B cell (primary cell): ENCODE measurements around the gene B4GALNT3. TPM values are rescaled to one million over a fixed set of nuclear protein-coding genes. Genes with fewer than 3 reads are reported as not detected.

ENCODE experiments used
- ATAC-seq: fragments of 200-7000 bp; cut with Tn5 transposase; one replicate; pipeline ENCODE4 v1.10.0; 2021; ENCODE audit warnings: low read depth, mild to moderate bottlenecking, moderate number of reproducible peaks, moderate library complexity
- CTCF ChIA-PET: fragments of 350-600 bp; sonication (Branson Sonifier 250); formaldehyde crosslinking; loops from one replicate; lab custom pipeline; 2021; ENCODE audit warnings: antibody characterized with exemption, inconsistent platforms; lab: Charles Lee
- POLR2A ChIA-PET: fragments of 350-600 bp; sonication (Branson Sonifier 250); formaldehyde crosslinking; loops from one replicate; lab custom pipeline; 2021; ENCODE audit warnings: antibody characterized with exemption; lab: Charles Lee
- DNase-seq: peaks from one replicate; pipeline ENCODE4 v3.0.0; 2013
- H2AFZ ChIP-seq: 2 replicates; pipeline ENCODE4 v1.6.1; 2012; ENCODE audit warnings: mild to moderate bottlenecking, low read depth, low read length; ENCODE audit not compliant: insufficient read depth, poor library complexity, severe bottlenecking
- H3K27ac ChIP-seq, 2 donors: 1 replicate in 1 of 2; 2 replicates in 1 of 2; pipeline ENCODE4 v1.5.1; 2012 to 2013; ENCODE audit warnings: low read length in 2 of 2, mild to moderate bottlenecking in 2 of 2, moderate library complexity in 1 of 2
- H3K27me3 ChIP-seq, 4 experiments: fragments of 200-600 bp in 1 of 4; sonication (generic) in 1 of 4; replicated peaks in 1 of 4; 1 replicate in 2 of 4; 2 replicates in 2 of 4; pipeline versions ENCODE4 v1.6.1 to v1.7.0; 2013 to 2016; ENCODE audit warnings: low read length in 3 of 4, mild to moderate bottlenecking in 2 of 4, mixed read lengths in 1 of 4, moderate library complexity in 1 of 4; ENCODE audit not compliant: insufficient read depth in 4 of 4, control insufficient read depth in 3 of 4; ENCODE audit errors: control extremely low read depth in 1 of 4
- H3K36me3 ChIP-seq, 2 experiments: replicated peaks in 1 of 2; 1 replicate in 1 of 2; 2 replicates in 1 of 2; pipeline versions ENCODE4 v1.6.1 to v1.7.1; 2013; ENCODE audit warnings: low read length in 1 of 2; ENCODE audit not compliant: insufficient read depth in 2 of 2, control insufficient read depth in 1 of 2; ENCODE audit errors: control extremely low read depth in 1 of 2, extremely low read depth in 1 of 2
- H3K4me1 ChIP-seq, 2 donors: fragments of 200-600 bp in 1 of 2; sonication (generic) in 1 of 2; 1 replicate in 1 of 2; 2 replicates in 1 of 2; pipeline versions ENCODE4 v1.5.1 to v1.6.1; 2013 to 2017; ENCODE audit warnings: low read length in 2 of 2; ENCODE audit not compliant: control insufficient read depth in 2 of 2, insufficient read depth in 2 of 2
- H3K4me2 ChIP-seq: replicated peaks from 2 replicates; pipeline ENCODE3; 2012; ENCODE audit warnings: mild to moderate bottlenecking, low read depth, low read length; ENCODE audit not compliant: poor library complexity, severe bottlenecking
- H3K4me3 ChIP-seq, 5 experiments: fragments of 200-600 bp in 1 of 5; sonication (generic) in 1 of 5; 1 replicate in 3 of 5; 2 replicates in 2 of 5; pipeline versions ENCODE4 v1.5.1 to v1.7.0; 2011 to 2016; ENCODE audit warnings: low read length in 4 of 5, mild to moderate bottlenecking in 4 of 5, low read depth in 2 of 5, control low read depth in 1 of 5, moderate library complexity in 1 of 5; ENCODE audit not compliant: insufficient read depth in 1 of 5; ENCODE audit errors: control extremely low read depth in 1 of 5, extremely low read depth in 1 of 5
- H3K79me2 ChIP-seq: fragments of 200-600 bp; sonication (generic); one replicate; pipeline ENCODE4 v1.6.0; 2016; ENCODE audit warnings: low read length; ENCODE audit not compliant: control insufficient read depth, insufficient read depth
- H3K9ac ChIP-seq: fragments of 200-600 bp; sonication (generic); 2 replicates; pipeline ENCODE4 v1.6.1; 2017; ENCODE audit warnings: mild to moderate bottlenecking, low read length, moderate library complexity
- H3K9me3 ChIP-seq, 3 donors: one replicate each; pipeline versions ENCODE4 v1.6.1 to v1.7.1; 2013; ENCODE audit warnings: low read length in 2 of 3; ENCODE audit not compliant: control insufficient read depth in 2 of 3, insufficient read depth in 1 of 3; ENCODE audit errors: control extremely low read depth in 1 of 3
- H4K20me1 ChIP-seq: 2 replicates; pipeline ENCODE4 v1.6.0; 2012; ENCODE audit warnings: mild to moderate bottlenecking, low read length; ENCODE audit not compliant: insufficient read depth, control insufficient read depth, poor library complexity, severe bottlenecking
- H3K27ac Mint-ChIP-seq: one replicate; pipeline ENCODE4 v1.8.0; 2021; ENCODE audit warnings: mixed read lengths
- H3K27me3 Mint-ChIP-seq: one replicate; pipeline ENCODE4 v1.8.0; 2021; ENCODE audit warnings: mixed read lengths
- H3K4me1 Mint-ChIP-seq: one replicate; pipeline ENCODE4 v1.8.0; 2021; ENCODE audit warnings: mixed read lengths
- H3K4me3 Mint-ChIP-seq: one replicate; pipeline ENCODE4 v1.8.0; 2021; ENCODE audit warnings: mixed read lengths
- H3K9me3 Mint-ChIP-seq: one replicate; pipeline ENCODE4 v1.8.0; 2022; ENCODE audit warnings: mixed read lengths; ENCODE audit not compliant: insufficient read depth
- CTCF ChIP-seq: fragments of 200-600 bp; IDR thresholded peaks from one replicate; pipeline ENCODE4 v1.8.0; 2022; ENCODE audit warnings: antibody characterized with exemption, mild to moderate bottlenecking
- EZH2 ChIP-seq: IDR thresholded peaks from 2 replicates; pipeline ENCODE4 v1.6.1; 2012; ENCODE audit warnings: borderline replicate concordance, low read depth, mild to moderate bottlenecking, moderate library complexity, low read length; ENCODE audit not compliant: insufficient read depth, poor library complexity, severe bottlenecking
- WGBS: methylation state at CpG from one replicate; pipeline ENCODE4 v1.1.5; 2013; ENCODE audit warnings: missing lambda C conversion rate; ENCODE audit not compliant: insufficient coverage; 5-methylcytosine and 5-hydroxymethylcytosine counted together
- intact Hi-C: fragments of 100-400 bp; cut with micrococcal nuclease; formaldehyde crosslinking; loops from one replicate; pipeline ENCODE4 v1.10.0; 2022
- polyA plus RNA-seq: library from polyadenylated mRNA; depleted of rRNA; stranded (reverse); fragments of >200 nt; gene quantifications from 2 replicates; pipeline ENCODE4 v1.2.3, GENCODE V29; 2012
- total RNA-seq, 2 donors: library from RNA; stranded (reverse); fragments of 120-200 nt in 1 of 2; gene quantifications; 1 replicate in 1 of 2; 2 replicates in 1 of 2; pipeline versions ENCODE4 v1.2.3 to v1.2.4, GENCODE V29; 2013 to 2022

Gene B4GALNT3
- total and polyA plus RNA-seq, 2 donors (not counting 1 experiment from before 2014, with no cell fraction given) = 0.25 TPM; not detected in 1

DNA sequence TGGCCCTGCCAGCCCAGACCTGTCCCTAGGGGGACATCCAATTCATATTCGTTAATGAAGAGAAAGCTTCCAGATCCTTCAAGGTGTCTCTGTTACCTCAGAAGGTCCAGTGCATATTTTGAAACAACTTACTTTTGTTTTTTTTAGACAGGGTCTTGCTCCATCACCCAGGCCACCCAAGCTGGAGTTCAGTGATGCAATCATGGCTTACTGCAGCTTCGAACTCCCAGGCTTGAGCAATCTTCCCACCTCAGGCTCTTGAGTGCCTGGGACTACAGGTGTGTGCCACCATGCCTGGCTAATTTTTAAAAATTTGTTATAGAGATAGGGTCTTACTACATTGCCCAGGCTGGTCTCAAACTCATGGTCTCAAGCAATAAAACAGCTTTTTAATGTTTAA, 48.4 kb downstream of the B4GALNT3 start:
- no peak overlapping the region for H3K9ac ChIP-seq
- no peaks in the 10 kb centered on the region for H3K9me3 ChIP-seq
- WGBS = 90% methylated on average over 2 of the region's 2 CpGs
- ATAC-seq (no peak), DNase-seq (no peak)
- ChIA-PET POLR2A (no interaction called here), CTCF (no interaction called here)
- H3K27me3 Mint-ChIP-seq = peaks cover 17% of the 10 kb centered on the region
- H3K27me3 ChIP-seq = peaks cover 0 to 2% (median 1%) of the 10 kb centered on the region in 4 experiments
- H3K9me3 Mint-ChIP-seq = no peaks in the 10 kb centered on the region
- no peak overlapping the region for H3K27ac Mint-ChIP-seq
- peaks cover 0 to 5% of the 10 kb centered on the region in 2 donors for H3K4me1 ChIP-seq
- H3K4me3 Mint-ChIP-seq = no peak overlapping the region
- no peak overlapping the region for H3K4me2 ChIP-seq
- no peak for TF ChIP-seq EZH2
- no peak for TF ChIP-seq CTCF
- no peak overlapping the region for H3K27ac ChIP-seq
- H3K4me1 Mint-ChIP-seq = no peaks in the 10 kb centered on the region
- intact Hi-C loops = no loop called here
- no peaks in the 10 kb centered on the region for H3K36me3 ChIP-seq
- no peaks in the 10 kb centered on the region for H3K79me2 ChIP-seq
- H4K20me1 ChIP-seq = no peaks in the 10 kb centered on the region
- no peak overlapping the region for H3K4me3 ChIP-seq
- no peak overlapping the region for H2AFZ ChIP-seq

DNA sequence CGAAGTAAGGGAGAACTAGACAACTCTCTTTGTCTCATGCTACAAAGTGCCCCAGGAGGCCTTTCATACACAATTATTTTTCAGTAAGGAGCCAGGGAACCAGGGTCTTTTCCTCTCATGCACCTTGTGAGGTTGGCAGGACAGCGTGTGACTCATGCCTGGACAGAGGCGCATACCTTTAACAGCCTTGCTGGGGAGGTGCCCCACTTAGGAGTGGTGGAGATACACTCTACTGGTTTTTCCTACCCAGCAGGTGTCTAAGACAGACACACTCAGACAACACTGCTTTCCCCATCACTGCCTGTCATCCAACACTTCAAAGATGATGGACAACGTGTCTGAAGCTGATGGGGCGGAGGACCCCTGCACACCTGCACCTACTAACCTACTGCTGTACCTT, 49.1 kb downstream of the B4GALNT3 start:
- ATAC-seq (no peak), DNase-seq (no peak)
- H3K4me3 ChIP-seq = no peak overlapping the region
- peaks cover 0 to 5% of the 10 kb centered on the region in 2 donors for H3K4me1 ChIP-seq
- Mint-ChIP-seq H3K4me1 (no peaks in the 10 kb centered on the region), H3K27ac (no peak overlapping the region), H3K27me3 (peaks cover 19% of the 10 kb centered on the region), H3K4me3 (no peak overlapping the region), H3K9me3 (no peaks in the 10 kb centered on the region)
- no peaks in the 10 kb centered on the region for H3K36me3 ChIP-seq
- POLR2A ChIA-PET = no interaction called here
- TF ChIP-seq EZH2 (no peak), CTCF (no peak)
- intact Hi-C loops = no loop called here
- no peak overlapping the region for H2AFZ ChIP-seq
- H3K27me3 ChIP-seq = peaks cover 0 to 4% (median 1%) of the 10 kb centered on the region in 4 experiments
- no peaks in the 10 kb centered on the region for H3K79me2 ChIP-seq
- CTCF ChIA-PET = no interaction called here
- no peak overlapping the region for H3K4me2 ChIP-seq
- 93% methylated on average over 2 of the region's 5 CpGs for WGBS
- no peak overlapping the region for H3K9ac ChIP-seq
- H4K20me1 ChIP-seq = no peaks in the 10 kb centered on the region
- no peak overlapping the region for H3K27ac ChIP-seq
- no peaks in the 10 kb centered on the region for H3K9me3 ChIP-seq
